Measurements from ENCODE around the gene INPP5D.

GRCh38 chr2:233235977-233236376 lies 175.8 kb downstream of the INPP5D start:
- TF ChIP-seq CTCF (IDR thresholded peaks at IDR 0.05): no peak
- TF ChIP-seq POLR2A (IDR thresholded peaks at IDR 0.05; ENCODE audit: low read depth): no peak
- TF ChIP-seq EP300 (IDR thresholded peaks at IDR 0.05): no peak
